ENCODE measurements around the gene GALNT18. TPM values are rescaled to one million over a fixed set of nuclear protein-coding genes. Genes with fewer than 3 reads are reported as not detected.

Gene GALNT18
- total and polyA plus RNA-seq, 2 donors (not counting 3 experiments of a cell fraction or from before 2014, with no cell fraction given) = 0.17 to 0.18 TPM

GRCh38 chr11:11535611-11536010 is 86.2 kb downstream of the GALNT18 start:
- TF ChIP-seq FOS (IDR thresholded peaks at IDR 0.05; ENCODE audit: borderline replicate concordance, insufficient read depth, low read length) (no peak), JUN (IDR thresholded peaks at IDR 0.05; ENCODE audit: borderline replicate concordance, insufficient read depth, insufficient read length, low read depth) (no peak), MYC (IDR thresholded peaks at IDR 0.05; ENCODE audit: low read depth, low read length) (no peak), CTCF (IDR thresholded peaks at IDR 0.05; ENCODE audit: extremely low read depth in 1 of 2, insufficient read depth in 1 of 2, low read depth in 1 of 2, low read length in 2 of 2) (no peak), EZH2 (IDR thresholded peaks at IDR 0.05; ENCODE audit: borderline replicate concordance, low read depth, low read length, severe bottlenecking) (no peak), POLR2AphosphoS5 (IDR thresholded peaks at IDR 0.05; ENCODE audit: insufficient read depth, low read depth, low read length) (no peak), GATA2 (IDR thresholded peaks at IDR 0.05; ENCODE audit: insufficient read depth, insufficient read length, low read depth, low read length) (no peak), MAX (IDR thresholded peaks at IDR 0.05; ENCODE audit: insufficient read depth, insufficient read length) (no peak), POLR2A (IDR thresholded peaks at IDR 0.05; ENCODE audit: low read depth, low read length) (no peak)
- H3K9me1 ChIP-seq (replicated peaks; ENCODE audit: control insufficient read depth, extremely low read depth, insufficient read depth, low read length) = no peaks in the 10 kb centered on the region
- no peak for FAIRE-seq
- ChIA-PET CTCF (interaction anchor here (1.5 kb wide), 1 partner anchor 10 kb away, joined by 3 read pairs; no protein-coding TSS in a partner anchor), POLR2A (no interaction called here)
- no peak overlapping the region for H3K4me3 ChIP-seq (replicated peaks in 1 of 3; ENCODE audit: insufficient read depth in 1 of 3, low read depth in 1 of 3, low read length in 3 of 3)
- no peaks in the 10 kb centered on the region for H3K36me3 ChIP-seq (ENCODE audit: control insufficient read depth in 2 of 2, extremely low read depth in 1 of 2, insufficient read depth in 2 of 2, low read length in 2 of 2)
- H3K9ac ChIP-seq (replicated peaks; ENCODE audit: extremely low read depth, insufficient read depth, low read length) = no peak overlapping the region
- BruUV-seq (replicated peaks) = no TSS peak
- no peak overlapping the region for H3K27ac ChIP-seq (ENCODE audit: insufficient read depth, low read depth, low read length)
- no peaks in the 10 kb centered on the region for H4K20me1 ChIP-seq (replicated peaks; ENCODE audit: control insufficient read depth, extremely low read depth, insufficient read depth, low read length)
- no peaks in the 10 kb centered on the region for H3K9me3 ChIP-seq (replicated peaks; ENCODE audit: control insufficient read depth, insufficient read depth, low read length)
- no peaks in the 10 kb centered on the region for H3K79me2 ChIP-seq (ENCODE audit: control insufficient read depth, insufficient read depth, low read length)
- dilution Hi-C loops (cut with MboI; ENCODE audit: extremely low pct_ligation_motif_present, low sequenced_read_pairs) (no loop called here), intact Hi-C loops (cut with micrococcal nuclease) (no loop called here)
- no peaks in the 10 kb centered on the region for H3K27me3 ChIP-seq (ENCODE audit: control insufficient read depth in 2 of 2, insufficient read depth in 2 of 2, low read length in 2 of 2)
- H2AFZ ChIP-seq (ENCODE audit: low read depth, low read length) = no peak overlapping the region
- no peaks in the 10 kb centered on the region for H3K4me1 ChIP-seq (ENCODE audit: control insufficient read depth, extremely low read depth, insufficient read depth, low read length)
- H3K4me2 ChIP-seq (ENCODE audit: insufficient read depth, low read length) = no peak overlapping the region
- DNase-seq (ENCODE audit: low read depth, low spot score) = no peak

Data from endothelial cell of umbilical vein (primary cell).